ENCODE data around the gene GPR34. TPM values are rescaled to one million over a fixed set of nuclear protein-coding genes. Genes with fewer than 3 reads are reported as not detected.

GPR34 gene
- total RNA-seq, 4 donors from 2014 or later = 3.3 to 17.0 (median 7.1) TPM

- ATAC-seq = no peak
- Histone ChIP-seq H3K27ac (no peak overlapping the region), H3K36me3 (no peaks in the 10 kb centered on the region), H3K4me1 (no peaks in the 10 kb centered on the region), H3K27me3 (no peaks in the 10 kb centered on the region), H3K4me3 (no peak overlapping the region), H3K9me3 (no peaks in the 10 kb centered on the region)
- TF ChIP-seq CTCF (IDR thresholded peaks at IDR 0.05) (no peak), POLR2AphosphoS5 (IDR thresholded peaks at IDR 0.05) (no peak), POLR2A (IDR thresholded peaks at IDR 0.05) (no peak), EP300 (IDR thresholded peaks at IDR 0.05) (no peak)
- WGBS, 2 donors (ENCODE audit: low coverage in 1 of 2) = no CpG with 5 or more reads among the region's 2 CpGs
These were observed 43.5 kb downstream of the GPR34 start for GRCh38 chrX:41732260-41732659.

GRCh38 chrX:41733939-41734338 lies 45.2 kb downstream of the GPR34 start:
- H3K9me3 ChIP-seq = no peaks in the 10 kb centered on the region
- H3K4me3 ChIP-seq = no peak overlapping the region
- no peaks in the 10 kb centered on the region for H3K27me3 ChIP-seq
- no peak for ATAC-seq
- H3K4me1 ChIP-seq = no peaks in the 10 kb centered on the region
- TF ChIP-seq EP300 (IDR thresholded peaks at IDR 0.05) = no peak
- TF ChIP-seq POLR2AphosphoS5 (IDR thresholded peaks at IDR 0.05) = no peak
- TF ChIP-seq POLR2A (IDR thresholded peaks at IDR 0.05) = no peak
- no peak for TF ChIP-seq CTCF (IDR thresholded peaks at IDR 0.05)
- H3K27ac ChIP-seq = no peak overlapping the region
- 60 to 64% methylated on average over 1 of the region's 1 CpG for WGBS, 2 donors (ENCODE audit: low coverage in 1 of 2)
- H3K36me3 ChIP-seq = no peaks in the 10 kb centered on the region

GRCh38 chrX:41734530-41734929 lies 45.8 kb downstream of the GPR34 start:
- Histone ChIP-seq H3K27me3 (no peaks in the 10 kb centered on the region), H3K36me3 (no peaks in the 10 kb centered on the region), H3K27ac (no peak overlapping the region), H3K4me3 (no peak overlapping the region), H3K4me1 (no peaks in the 10 kb centered on the region), H3K9me3 (no peaks in the 10 kb centered on the region)
- 0 to 14% methylated on average over 1 of the region's 1 CpG for WGBS, 2 donors (ENCODE audit: low coverage in 1 of 2)
- TF ChIP-seq POLR2A (IDR thresholded peaks at IDR 0.05) = no peak
- TF ChIP-seq CTCF (IDR thresholded peaks at IDR 0.05) = peak in 1 of 4 experiments; percentile 46
- no peak for ATAC-seq

- TF ChIP-seq EP300 (IDR thresholded peaks at IDR 0.05) (no peak), POLR2AphosphoS5 (IDR thresholded peaks at IDR 0.05) (no peak), CTCF (IDR thresholded peaks at IDR 0.05) (no peak)
- ATAC-seq = no peak
- Histone ChIP-seq H3K4me1 (no peaks in the 10 kb centered on the region), H3K27ac (no peak overlapping the region), H3K27me3 (no peaks in the 10 kb centered on the region), H3K4me3 (no peak overlapping the region), H3K36me3 (no peaks in the 10 kb centered on the region), H3K9me3 (no peaks in the 10 kb centered on the region)
- 54 to 78% methylated on average over 2 to 4 of the region's 7 CpGs for WGBS, 2 donors (ENCODE audit: low coverage in 1 of 2)
These were observed 48.3 kb downstream of the GPR34 start for GRCh38 chrX:41737065-41737464.

- Histone ChIP-seq H3K36me3 (peaks cover 0 to 12% of the 10 kb centered on the region in 2 donors), H3K4me3 (no peak overlapping the region), H3K27ac (no peak overlapping the region), H3K9me3 (no peaks in the 10 kb centered on the region), H3K4me1 (no peaks in the 10 kb centered on the region), H3K27me3 (no peaks in the 10 kb centered on the region)
- ATAC-seq = no peak
- WGBS, 2 donors (ENCODE audit: low coverage in 1 of 2) = 62 to 100% methylated on average over 1 of the region's 1 CpG
- no peak for TF ChIP-seq EP300 (IDR thresholded peaks at IDR 0.05)
- no peak for TF ChIP-seq POLR2A (IDR thresholded peaks at IDR 0.05)
- no peak for TF ChIP-seq POLR2AphosphoS5 (IDR thresholded peaks at IDR 0.05)
- no peak for TF ChIP-seq CTCF (IDR thresholded peaks at IDR 0.05)
These were observed 51.1 kb downstream of the GPR34 start for GRCh38 chrX:41739871-41740270.

Small RNAs within 50 kb of the gene (small RNA-seq; reads per million reads assigned to genes)
- gene RN7SL144P = 0 reads per million in 4 donors

Other genes with a start within 250 kb of the GPR34 start
- not detected for gene NYX, start 241.6 kb upstream of the GPR34 start, total RNA-seq
- under 1 TPM in 2 of 4 donors, not detected in 2; 0.47 to 0.67 TPM for gene GPR82, start 35.2 kb downstream of the GPR34 start, total RNA-seq
- 10 to 100 TPM; 22.6 to 55.0 (median 30.5) TPM for gene CASK, start 234.6 kb downstream of the GPR34 start, total RNA-seq

Data from gastroesophageal sphincter (tissue), 4 donors.